HepG2 (cell line): Measurements from ENCODE around the gene ZNF274. TPM values are rescaled to one million over a fixed set of nuclear protein-coding genes. Genes with fewer than 3 reads are reported as not detected.

Experiments
- AGO2 ChIP-seq: fragments of 200-400 bp; formaldehyde crosslinking; optimal IDR thresholded peaks from 2 replicates; pipeline ENCODE3; 2017; ENCODE audit warnings: mild to moderate bottlenecking, low read depth, low read length, moderate library complexity
- AHR ChIP-seq: IDR thresholded peaks from 2 replicates; pipeline ENCODE4 v1.6.1; 2018; ENCODE audit warnings: missing genetic modification reagents, missing compliant biosample characterization
- ARHGAP35 ChIP-seq: sonication (generic); formaldehyde crosslinking; IDR thresholded peaks from 2 replicates; pipeline ENCODE4 v1.9.0; 2022; ENCODE audit warnings: mild to moderate bottlenecking, inconsistent platforms, moderate library complexity, missing genetic modification reagents, borderline replicate concordance
- ASH2L ChIP-seq: fragments of 300-600, 200-600 bp; sonication (generic); IDR thresholded peaks from 2 replicates; pipeline ENCODE4 v1.7.0; 2017; ENCODE audit warnings: low read depth, mild to moderate bottlenecking, moderate library complexity, mixed read lengths, low read length; ENCODE audit not compliant: insufficient read length
- CHD2 ChIP-seq: IDR thresholded peaks from 2 replicates; pipeline ENCODE4 v1.6.1; 2011; ENCODE audit warnings: low read depth, low read length, improper control_type of control experiment
- HMG20A ChIP-seq: IDR thresholded peaks from 2 replicates; pipeline ENCODE4 v1.6.1; 2016; ENCODE audit warnings: borderline replicate concordance
- KAT8 ChIP-seq: IDR thresholded peaks from 2 replicates; pipeline ENCODE4 v1.6.1; 2016; ENCODE audit warnings: missing genetic modification reagents, missing compliant biosample characterization
- MED13 ChIP-seq: sonication (generic); formaldehyde crosslinking; IDR thresholded peaks from 2 replicates; pipeline ENCODE4 v1.5.0; 2020; ENCODE audit warnings: missing genetic modification reagents
- MTA1 ChIP-seq: sonication (generic); formaldehyde crosslinking; IDR thresholded peaks from 2 replicates; pipeline ENCODE4 v1.4.0; 2020; ENCODE audit warnings: missing genetic modification reagents, mild to moderate bottlenecking, borderline replicate concordance
- MTA3 ChIP-seq: sonication (generic); formaldehyde crosslinking; IDR thresholded peaks from 2 replicates; pipeline ENCODE4 v1.4.0; 2020; ENCODE audit warnings: missing genetic modification reagents
- NFRKB ChIP-seq: fragments of 450-650 bp; IDR thresholded peaks from 2 replicates; pipeline ENCODE4 v1.6.1; 2017
- RXRB ChIP-seq: IDR thresholded peaks from 2 replicates; pipeline ENCODE4 v1.6.1; 2016; ENCODE audit warnings: borderline replicate concordance, missing genetic modification reagents, missing compliant biosample characterization
- SRF ChIP-seq: IDR thresholded peaks from 2 replicates; pipeline ENCODE4 v1.6.1; 2011; ENCODE audit warnings: mild to moderate bottlenecking, low read depth, low read length, moderate library complexity
- SUZ12 ChIP-seq: fragments of 150-350 bp; IDR thresholded peaks from 2 replicates; pipeline ENCODE4 v1.6.1; 2014; ENCODE audit warnings: low read depth, low read length
- TBP ChIP-seq: sonication (generic); formaldehyde crosslinking; IDR thresholded peaks from 2 replicates; pipeline ENCODE4 v1.5.0; 2020; ENCODE audit warnings: missing genetic modification reagents
- ZBTB42 ChIP-seq: sonication (generic); formaldehyde crosslinking; IDR thresholded peaks from 2 replicates; pipeline ENCODE4 v1.5.0; 2020; ENCODE audit warnings: mild to moderate bottlenecking, missing genetic modification reagents
- ZFP41 ChIP-seq: sonication (generic); formaldehyde crosslinking; IDR thresholded peaks from 2 replicates; pipeline ENCODE4 v1.4.0; 2020; ENCODE audit warnings: mild to moderate bottlenecking, missing genetic modification reagents, borderline replicate concordance
- ZNF230 ChIP-seq: sonication (generic); formaldehyde crosslinking; IDR thresholded peaks from 2 replicates; pipeline ENCODE4 v1.4.0; 2020; ENCODE audit warnings: mild to moderate bottlenecking, missing genetic modification reagents
- ZNF234 ChIP-seq: sonication (generic); formaldehyde crosslinking; conservative IDR thresholded peaks from 2 replicates; pipeline ENCODE4 v1.5.1; 2020; ENCODE audit warnings: mild to moderate bottlenecking, missing genetic modification reagents
- ZNF430 ChIP-seq: sonication (generic); formaldehyde crosslinking; IDR thresholded peaks from 2 replicates; pipeline ENCODE4 v1.9.0; 2021; ENCODE audit warnings: mild to moderate bottlenecking, missing genetic modification reagents
- ZNF749 ChIP-seq: sonication (generic); formaldehyde crosslinking; IDR thresholded peaks from 2 replicates; pipeline ENCODE4 v1.8.0; 2022; ENCODE audit warnings: mild to moderate bottlenecking, missing genetic modification reagents, moderate library complexity, borderline replicate concordance
- ZNF777 ChIP-seq: sonication (generic); formaldehyde crosslinking; IDR thresholded peaks from 2 replicates; pipeline ENCODE4 v1.4.0; 2020; ENCODE audit warnings: missing genetic modification reagents
- polyA plus RNA-seq, 8 experiments: library from polyadenylated mRNA; depleted of rRNA in 3 of 8; stranded (reverse) in 7 of 8; unstranded in 1 of 8; fragments of >200 nt; fragmentation: Illumina TruSeq in 4 of 8; extraction: Trizol in 4 of 8; gene quantifications; 2 replicates each; pipeline versions ENCODE4 v1.2.1 to v1.2.3, GENCODE V29; 2011 to 2016; ENCODE audit warnings: low read depth in 4 of 8, missing spikeins in 1 of 8, mixed read lengths in 1 of 8; ENCODE audit not compliant: insufficient read depth in 1 of 8
- total RNA-seq, 5 experiments: library from RNA; depleted of rRNA; stranded (reverse); fragments of >200 nt; fragmentation: Illumina TruSeq; extraction: Trizol; gene quantifications; 2 replicates each; pipeline ENCODE4 v1.2.3, GENCODE V29; 2016; ENCODE audit warnings: low read depth in 1 of 5
- TF ChIP-seq, protein P1 (sequence below): sonication (generic); formaldehyde crosslinking; conservative IDR thresholded peaks from 2 replicates; pipeline ENCODE4 v1.8.0; 2022; ENCODE audit warnings: missing genetic modification reagents
- TF ChIP-seq, protein P2 (sequence below): sonication (generic); formaldehyde crosslinking; IDR thresholded peaks from 2 replicates; pipeline ENCODE4 v1.8.1; 2023; ENCODE audit warnings: mild to moderate bottlenecking, moderate library complexity, missing genetic modification reagents
- TF ChIP-seq, protein P3 (sequence below): sonication (generic); formaldehyde crosslinking; IDR thresholded peaks from 2 replicates; pipeline ENCODE4 v1.4.0; 2020; ENCODE audit warnings: missing genetic modification reagents, borderline replicate concordance

The ZNF274 gene
- total and polyA plus RNA-seq, 2 of the 13 experiments (the other 11 are each of a cell fraction or from before 2014, with no cell fraction given) = 16.1 to 23.0 TPM

DNA sequence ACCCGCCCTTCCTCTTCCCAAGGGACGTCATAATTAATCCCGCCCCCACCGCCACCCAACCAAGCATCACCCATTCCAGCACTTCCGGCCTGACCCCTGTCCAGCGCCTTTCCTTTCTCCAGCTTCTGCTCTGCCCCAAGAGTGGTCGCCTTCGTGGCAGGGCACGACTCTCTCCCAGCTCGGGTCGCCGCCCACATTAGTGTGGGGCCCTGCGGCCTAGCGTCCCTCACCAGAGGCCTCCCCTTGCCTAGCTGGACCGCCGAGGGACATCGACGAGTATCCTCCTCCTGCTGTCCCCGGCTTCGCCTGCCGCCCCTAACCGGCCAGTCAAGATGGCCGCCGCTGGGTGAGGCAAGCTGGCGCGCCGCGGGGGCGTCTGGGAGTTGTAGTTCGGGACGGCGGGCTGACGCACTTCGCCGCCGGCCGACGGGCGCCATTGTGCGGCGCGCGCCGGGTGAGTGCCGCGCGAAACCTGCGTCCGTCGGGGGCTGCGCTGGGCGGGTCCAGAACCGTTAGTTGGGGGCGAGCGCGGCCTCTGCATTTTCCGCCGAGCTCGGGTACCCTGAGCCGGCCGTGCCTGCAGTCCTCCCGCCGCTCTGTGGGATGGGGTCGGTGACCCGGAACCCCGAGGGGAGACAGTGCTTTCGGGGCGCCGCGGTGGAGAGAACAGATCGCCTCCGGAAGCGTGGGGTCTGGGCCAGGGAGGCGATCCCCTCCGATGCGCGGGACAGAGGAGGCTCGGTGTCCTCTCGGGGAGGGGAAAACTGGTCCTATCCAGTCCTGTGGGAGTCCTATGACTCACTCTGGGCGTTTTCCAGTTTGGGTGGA is at the start of gene ZNF274 (continued):
- TF ChIP-seq, protein P1, sequence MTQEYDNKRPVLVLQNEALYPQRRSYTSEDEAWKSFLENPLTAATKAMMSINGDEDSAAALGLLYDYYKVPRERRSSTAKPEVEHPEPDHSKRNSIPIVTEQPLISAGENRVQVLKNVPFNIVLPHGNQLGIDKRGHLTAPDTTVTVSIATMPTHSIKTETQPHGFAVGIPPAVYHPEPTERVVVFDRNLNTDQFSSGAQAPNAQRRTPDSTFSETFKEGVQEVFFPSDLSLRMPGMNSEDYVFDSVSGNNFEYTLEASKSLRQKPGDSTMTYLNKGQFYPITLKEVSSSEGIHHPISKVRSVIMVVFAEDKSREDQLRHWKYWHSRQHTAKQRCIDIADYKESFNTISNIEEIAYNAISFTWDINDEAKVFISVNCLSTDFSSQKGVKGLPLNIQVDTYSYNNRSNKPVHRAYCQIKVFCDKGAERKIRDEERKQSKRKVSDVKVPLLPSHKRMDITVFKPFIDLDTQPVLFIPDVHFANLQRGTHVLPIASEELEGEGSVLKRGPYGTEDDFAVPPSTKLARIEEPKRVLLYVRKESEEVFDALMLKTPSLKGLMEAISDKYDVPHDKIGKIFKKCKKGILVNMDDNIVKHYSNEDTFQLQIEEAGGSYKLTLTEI (CRISPR knock-in tag) = no peak
- TF ChIP-seq ZNF234 (CRISPR knock-in tag) (peak; percentile 97), RXRB (peak; percentile 27; the same call in 1 of the 2 replicates), ZFP41 (CRISPR knock-in tag) (0 out of 2 replicates have a peak, but pooled peaks have one; percentile 38), ARHGAP35 (peak; percentile 74), CHD2 (peak; percentile 25; the same call in 1 of the 2 replicates), ZBTB42 (CRISPR knock-in tag) (peak; percentile 68; the same call in 1 of the 2 replicates), AGO2 (peak; percentile 88), MTA1 (no peak), ZNF230 (CRISPR knock-in tag) (no peak; the same call in 1 of the 2 replicates), ASH2L (peak; percentile 34), ZNF749 (CRISPR knock-in tag) (no peak), ZNF777 (CRISPR knock-in tag) (peak; percentile 98), HMG20A (CRISPR knock-in tag) (no peak), SRF (no peak), MTA3 (CRISPR knock-in tag) (no peak), SUZ12 (peak; percentile 67), AHR (peak; percentile 92; the same call in 1 of the 2 replicates), TBP (CRISPR knock-in tag) (no peak), MED13 (no peak), NFRKB (peak; percentile 82), ZNF430 (CRISPR knock-in tag) (peak; percentile 94; the same call in 1 of the 2 replicates), KAT8 (CRISPR knock-in tag) (peak; percentile 83)
- TF ChIP-seq, protein P2, sequence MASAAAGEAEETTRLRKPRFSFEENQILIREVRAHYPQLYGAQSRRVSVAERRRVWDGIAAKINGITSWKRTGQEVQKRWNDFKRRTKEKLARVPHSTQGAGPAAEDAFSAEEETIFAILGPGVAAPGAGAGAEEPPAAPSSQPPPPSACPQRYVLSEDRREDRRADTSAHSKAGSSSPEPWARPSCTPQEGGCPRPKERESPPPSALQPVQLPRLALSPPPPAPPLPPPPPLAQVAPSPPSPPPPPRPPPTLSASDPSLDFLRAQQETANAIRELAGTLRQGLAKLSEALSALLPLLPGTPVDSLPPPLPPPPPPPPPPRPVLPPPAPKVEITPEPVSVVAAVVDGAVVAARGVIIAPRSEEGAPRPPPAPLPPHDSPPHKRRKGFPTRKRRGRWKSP = peak; percentile 61; the same call in 1 of the 2 replicates
- TF ChIP-seq, protein P3, sequence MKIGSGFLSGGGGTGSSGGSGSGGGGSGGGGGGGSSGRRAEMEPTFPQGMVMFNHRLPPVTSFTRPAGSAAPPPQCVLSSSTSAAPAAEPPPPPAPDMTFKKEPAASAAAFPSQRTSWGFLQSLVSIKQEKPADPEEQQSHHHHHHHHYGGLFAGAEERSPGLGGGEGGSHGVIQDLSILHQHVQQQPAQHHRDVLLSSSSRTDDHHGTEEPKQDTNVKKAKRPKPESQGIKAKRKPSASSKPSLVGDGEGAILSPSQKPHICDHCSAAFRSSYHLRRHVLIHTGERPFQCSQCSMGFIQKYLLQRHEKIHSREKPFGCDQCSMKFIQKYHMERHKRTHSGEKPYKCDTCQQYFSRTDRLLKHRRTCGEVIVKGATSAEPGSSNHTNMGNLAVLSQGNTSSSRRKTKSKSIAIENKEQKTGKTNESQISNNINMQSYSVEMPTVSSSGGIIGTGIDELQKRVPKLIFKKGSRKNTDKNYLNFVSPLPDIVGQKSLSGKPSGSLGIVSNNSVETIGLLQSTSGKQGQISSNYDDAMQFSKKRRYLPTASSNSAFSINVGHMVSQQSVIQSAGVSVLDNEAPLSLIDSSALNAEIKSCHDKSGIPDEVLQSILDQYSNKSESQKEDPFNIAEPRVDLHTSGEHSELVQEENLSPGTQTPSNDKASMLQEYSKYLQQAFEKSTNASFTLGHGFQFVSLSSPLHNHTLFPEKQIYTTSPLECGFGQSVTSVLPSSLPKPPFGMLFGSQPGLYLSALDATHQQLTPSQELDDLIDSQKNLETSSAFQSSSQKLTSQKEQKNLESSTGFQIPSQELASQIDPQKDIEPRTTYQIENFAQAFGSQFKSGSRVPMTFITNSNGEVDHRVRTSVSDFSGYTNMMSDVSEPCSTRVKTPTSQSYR = 0 out of 2 replicates have a peak, but pooled peaks have one; percentile 17
